T follicular helper cell (primary cell): ENCODE measurements around the gene CKS1B.

Experiments used
- DNase-seq: peaks from one replicate; pipeline ENCODE4 v3.0.0-alpha.2; 2020; ENCODE audit warnings: low read depth
- total RNA-seq, 2 experiments: gene quantifications; one replicate each; lab custom pipeline; 2026; lab: John Stamatoyannopoulos, UW

The CKS1B gene
- 6.8 to 13.5 reads per million in 2 experiments for total RNA-seq

DNA sequence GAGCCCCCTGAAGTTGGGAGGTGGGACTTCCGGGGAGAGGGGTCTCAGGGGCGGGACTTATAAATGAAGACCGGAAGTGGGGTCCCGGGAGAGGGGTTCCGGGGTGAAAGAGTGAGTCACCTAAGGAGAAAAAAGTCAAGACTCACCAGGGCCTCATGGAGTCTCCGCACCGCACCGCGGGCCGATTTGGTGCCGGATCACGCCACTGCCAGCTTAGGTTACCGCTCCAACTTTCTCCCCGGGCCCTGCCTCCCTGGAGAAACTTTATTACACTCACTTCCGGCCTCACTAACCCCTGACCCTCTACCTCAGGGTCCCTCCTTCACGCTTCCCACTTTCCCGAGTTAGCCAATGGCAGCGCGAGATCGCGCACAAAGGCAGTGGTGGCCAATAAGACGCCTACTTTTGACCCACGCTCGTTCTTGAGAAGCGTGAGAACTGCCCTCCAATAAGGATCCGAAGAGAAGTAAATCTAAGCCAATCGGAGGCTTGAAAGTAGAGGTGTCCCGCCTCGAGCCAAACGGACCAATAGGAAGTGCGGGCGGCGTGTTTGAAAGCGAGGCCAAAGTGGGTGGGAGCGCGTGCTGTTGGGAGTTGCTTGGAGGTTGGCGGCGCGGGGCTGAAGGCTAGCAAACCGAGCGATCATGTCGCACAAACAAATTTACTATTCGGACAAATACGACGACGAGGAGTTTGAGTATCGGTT lies at the start of gene CKS1B:
CKS1B (plus strand) TSS at position 580 of the 706 bp plus-strand sequence; CDS start at position 645, 65 bp downstream.
- peak; percentile 95 for DNase-seq

DNA sequence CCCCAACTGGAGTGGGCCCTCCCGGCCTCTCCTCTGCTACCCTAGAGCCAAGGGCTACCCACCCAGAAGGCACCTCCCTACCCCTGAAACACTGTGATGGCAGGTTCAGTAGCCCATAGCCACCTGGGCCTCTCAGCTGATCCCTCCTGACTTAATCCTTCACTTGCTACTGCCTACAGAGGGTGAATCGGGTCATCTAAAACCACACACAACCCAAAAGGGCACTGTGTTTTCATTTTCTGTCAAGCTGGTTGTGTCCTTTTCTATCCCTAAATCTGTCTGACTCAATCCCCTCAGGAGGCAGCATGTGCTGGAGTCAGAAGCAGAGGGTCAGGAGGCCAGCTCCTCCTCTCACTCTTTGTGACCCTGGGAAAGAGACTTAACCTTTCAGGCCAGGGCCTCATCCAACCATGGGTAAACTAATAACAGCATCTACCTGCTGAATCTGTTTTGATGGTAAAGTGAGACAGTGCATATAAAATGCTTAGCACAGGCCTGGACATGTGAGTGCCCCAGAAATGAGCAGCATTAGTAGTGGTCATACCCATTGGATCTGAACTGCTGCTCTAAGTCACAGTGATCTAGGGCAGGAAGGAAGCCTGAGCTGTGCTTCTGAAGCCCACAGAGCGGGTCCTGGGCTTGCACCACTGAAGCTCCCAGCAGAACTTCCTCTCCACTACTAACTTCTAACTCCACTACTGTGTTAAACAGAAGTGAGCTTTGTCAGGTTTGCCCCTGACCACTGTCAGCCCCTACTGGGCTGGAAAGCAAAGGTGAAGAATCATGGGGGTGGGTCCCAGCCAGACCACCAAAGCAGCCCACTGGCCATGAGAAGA lies 48.9 kb upstream of the CKS1B start:
- DNase-seq, result no peak

DNA sequence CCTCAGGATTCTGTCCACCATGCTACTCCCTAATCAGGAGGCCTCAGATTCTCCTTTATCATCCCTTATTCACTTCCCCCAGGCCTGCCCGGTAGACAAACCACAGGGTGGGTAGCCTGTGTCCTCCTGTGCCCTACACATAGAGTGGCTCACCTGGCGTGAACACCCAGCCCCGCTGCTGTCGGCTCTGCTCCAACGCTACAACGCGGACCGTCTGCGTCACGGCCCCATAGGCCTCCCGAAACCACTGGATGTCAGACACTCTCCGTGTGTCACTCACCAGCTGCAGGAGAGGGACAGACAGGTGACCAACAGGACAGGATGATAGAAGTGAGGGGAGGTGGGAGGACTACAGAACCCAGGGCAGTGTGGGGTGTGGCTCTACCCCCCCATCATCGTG lies 48.3 kb upstream of the CKS1B start:
- DNase-seq, result no peak

DNA sequence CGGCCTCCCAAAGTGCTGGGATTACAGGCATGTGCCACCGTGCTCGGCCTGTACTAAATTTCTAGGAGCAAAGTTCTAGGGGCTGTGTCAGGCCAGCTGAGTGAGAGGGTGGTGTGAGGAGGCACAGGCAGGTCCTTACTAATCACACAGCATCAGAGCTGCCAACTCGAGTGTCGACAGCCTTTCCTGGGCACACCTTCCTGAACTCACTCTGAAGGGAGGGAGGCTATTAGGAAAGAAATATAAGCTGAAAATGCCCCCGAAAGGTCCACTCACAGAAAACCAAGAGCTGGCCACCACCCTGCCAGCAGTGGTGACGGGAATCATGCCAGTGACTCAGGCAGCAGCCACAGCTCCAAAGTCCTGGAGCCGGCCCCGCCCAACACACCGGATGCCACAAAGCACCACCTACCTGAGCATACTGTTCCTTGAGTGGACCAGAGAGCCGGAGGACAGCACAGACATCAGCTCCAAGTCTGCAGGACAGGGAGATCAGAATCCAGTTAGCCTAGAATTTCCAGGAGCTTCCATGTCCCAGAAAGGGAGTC lies 42.5 kb upstream of the CKS1B start:
- DNase-seq, result no peak

DNA sequence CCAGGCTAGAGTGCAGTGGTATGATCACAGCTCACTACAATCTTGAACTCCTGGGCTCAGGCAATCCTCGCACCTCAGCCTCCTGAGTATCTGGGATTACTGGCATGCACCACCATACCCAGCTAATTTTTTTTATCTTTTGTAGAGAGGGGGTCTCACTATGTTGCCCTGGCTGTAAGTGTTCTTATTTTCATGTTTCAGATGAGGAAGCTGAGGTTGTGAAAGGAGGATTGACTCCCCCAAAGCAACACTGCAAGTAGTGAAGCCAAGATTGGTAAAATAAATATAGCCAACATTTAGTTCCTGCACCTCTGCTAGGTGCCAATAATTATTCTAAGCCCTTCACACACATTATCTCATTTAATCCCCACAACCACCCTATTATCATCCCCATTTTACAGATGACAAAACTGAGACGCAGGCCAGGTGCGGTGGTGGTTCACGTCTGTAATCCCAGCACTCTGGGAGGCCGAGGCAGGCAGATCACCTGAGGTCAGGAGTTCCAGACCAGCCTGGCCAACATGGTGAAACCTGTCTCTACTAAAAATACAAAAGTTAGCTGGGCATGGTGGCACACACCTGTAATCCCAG lies 40.0 kb upstream of the CKS1B start:
- DNase-seq, result no peak

DNA sequence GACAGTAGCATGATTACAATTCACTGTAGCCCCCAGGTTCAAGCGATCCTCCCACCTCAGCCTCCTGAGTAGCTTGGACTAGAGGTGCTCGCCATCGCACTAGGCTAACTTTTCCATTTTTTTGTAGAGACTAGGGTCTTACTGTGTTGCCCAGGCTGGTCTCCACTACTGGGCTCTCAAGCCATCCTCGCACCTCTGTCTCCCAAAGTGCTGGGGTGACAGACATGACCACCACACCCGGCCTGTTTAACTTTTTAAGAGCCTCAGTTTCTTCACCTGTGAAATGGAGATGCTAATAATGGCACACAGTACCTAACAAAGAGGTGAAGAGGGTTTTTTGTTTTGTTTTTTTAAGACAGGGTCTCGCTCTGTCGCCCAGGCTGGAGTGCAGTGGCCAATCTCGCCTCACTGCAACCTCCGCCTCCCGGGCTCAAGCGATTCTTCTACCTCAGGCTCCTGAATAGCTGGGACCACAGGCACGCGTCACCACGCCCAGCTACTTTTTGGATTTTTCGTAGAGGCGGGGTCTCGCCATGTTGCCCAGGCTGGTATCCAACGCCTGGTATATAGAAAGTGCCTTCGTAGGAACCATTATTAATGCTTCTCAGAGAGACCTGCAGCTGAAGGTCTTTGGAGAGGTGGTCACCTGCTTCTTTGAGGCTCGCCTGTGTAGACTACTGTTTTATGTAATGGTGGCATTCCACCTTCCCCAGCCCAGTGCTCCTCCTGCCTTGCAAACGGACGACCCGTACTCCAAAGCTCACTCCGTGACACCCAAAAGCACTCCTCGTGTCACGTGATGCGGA lies 38.5 kb upstream of the CKS1B start:
- no peak for DNase-seq

DNA sequence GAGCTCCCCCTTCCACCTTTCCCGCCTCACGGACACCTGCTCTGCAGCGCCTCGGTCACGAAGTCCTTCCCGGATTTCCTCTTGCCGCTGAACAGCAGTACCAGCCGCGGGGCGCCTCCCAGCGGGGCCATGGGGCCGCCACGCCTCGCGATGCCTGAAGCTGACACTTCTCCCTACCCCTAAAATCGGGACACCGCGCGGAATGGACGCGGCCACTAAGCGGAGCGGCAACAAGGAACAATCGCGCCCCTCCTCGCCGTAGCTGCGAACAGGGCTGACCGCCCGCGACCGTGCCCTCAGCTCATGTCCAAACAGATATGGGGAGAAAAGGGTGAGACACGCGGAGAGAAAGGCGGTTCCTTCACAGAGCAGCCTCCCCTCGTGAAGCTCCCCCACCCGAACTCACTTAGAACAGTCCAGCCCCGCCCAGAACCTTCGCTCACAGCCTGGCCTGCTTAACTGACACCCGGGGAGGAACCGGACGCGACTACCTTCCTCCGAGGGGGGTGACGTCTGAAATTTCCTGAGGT lies 37.9 kb upstream of the CKS1B start, which contains the start of gene PMVK:
PMVK (minus strand) TSS at position 165 of the 530 bp plus-strand sequence; CDS start at position 131, 34 bp downstream.
- DNase-seq, result peak; percentile 95

DNA sequence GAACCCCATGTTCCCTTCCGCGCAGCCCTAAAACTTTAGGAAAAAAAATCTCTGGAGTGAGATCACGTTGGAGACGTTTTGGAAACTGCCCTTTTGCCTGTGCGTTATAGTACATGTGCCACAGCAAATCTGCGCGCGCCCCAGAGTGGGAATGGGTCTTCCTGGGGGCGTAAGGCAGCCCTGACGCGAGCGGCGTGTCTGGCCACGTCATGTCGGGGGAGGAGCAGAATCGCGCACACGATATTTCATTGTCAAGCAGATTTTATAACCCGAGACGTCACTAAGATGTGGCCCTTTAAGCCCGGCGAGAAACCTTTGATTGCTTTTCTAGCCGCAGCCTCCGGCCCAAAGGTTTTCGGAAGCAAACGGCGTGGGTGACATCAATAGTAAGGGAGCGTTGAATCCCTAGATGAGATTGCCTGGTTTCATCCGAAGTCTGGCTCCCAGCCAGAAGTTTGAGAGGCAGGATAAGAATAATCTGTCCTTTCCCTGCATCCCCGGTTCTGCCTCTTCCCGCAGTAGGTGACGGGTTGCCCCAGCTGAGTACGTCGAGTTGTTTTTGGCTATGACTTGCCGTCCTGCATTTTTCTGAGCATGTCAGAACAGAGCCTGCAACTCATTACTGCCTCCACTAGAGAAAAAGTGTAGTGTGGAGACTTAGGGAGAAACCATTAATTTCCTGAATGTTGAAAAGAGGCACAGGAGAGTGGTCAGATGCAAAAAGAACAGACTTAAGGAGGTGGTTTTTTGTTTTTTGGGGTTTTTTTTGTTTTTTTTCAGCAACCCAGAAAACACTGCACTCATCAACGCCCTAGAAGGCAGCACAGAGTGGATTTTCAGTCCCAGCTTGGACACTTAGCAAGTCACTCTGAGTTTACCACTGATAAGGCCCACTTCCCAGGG lies 37.1 kb upstream of the CKS1B start:
- peak; percentile 89 for DNase-seq

DNA sequence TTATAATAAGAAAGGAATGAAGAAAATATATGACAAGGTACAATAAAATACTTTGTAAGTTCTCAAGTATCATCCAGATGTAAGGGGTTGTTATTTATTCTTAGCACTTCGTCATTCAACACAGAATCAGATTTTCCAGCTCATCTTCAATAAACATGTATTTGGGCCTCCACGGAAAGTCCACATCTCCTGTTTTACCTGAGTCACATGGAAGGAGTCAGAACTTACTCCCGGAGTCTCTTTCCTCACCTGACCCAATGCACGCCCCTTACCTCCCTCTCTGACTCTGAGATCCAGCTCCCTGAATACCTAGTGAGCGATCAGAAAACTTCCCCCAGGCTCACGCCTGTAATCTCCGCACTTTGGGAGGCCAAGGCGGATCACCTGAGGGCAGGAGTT lies 36.5 kb upstream of the CKS1B start:
- DNase-seq, result no peak

DNA sequence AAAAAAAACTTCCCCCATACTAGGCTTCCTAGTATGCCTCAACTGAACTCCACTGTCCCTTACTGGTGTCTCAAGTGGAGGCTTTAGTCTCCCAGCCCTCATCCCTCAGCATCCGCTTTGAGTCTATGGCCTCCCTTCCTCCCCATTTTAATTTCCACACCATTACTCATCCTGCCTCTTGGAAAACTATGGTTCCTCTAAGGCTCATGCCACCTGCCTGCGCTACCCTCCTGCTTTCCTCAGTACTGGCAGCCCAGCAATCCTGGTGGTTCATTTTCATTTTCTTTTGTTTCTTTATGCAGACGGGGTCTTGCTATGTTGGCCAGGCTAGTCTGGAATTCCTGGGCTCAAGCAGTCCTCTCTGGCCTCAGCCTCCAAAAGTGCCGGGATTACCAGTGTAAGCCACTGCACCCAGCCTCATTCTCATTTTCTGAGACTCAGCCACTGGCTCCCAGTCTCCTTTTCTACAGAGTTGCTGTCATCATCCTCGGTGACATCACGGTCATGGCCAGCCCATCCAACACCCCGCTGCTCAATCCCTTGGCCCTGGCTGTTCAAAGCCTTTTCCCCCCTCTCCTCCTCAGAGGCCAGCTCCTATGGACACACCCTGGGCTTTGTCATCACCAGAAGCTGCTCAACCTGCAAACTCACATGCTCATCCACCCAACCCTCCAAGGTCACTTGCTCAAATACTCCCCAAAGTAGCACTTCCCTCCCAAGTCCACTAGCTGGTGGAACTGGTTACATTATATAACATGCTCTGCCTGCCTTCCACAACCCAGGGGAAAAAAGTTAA lies 35.7 kb upstream of the CKS1B start:
- DNase-seq, result no peak

DNA sequence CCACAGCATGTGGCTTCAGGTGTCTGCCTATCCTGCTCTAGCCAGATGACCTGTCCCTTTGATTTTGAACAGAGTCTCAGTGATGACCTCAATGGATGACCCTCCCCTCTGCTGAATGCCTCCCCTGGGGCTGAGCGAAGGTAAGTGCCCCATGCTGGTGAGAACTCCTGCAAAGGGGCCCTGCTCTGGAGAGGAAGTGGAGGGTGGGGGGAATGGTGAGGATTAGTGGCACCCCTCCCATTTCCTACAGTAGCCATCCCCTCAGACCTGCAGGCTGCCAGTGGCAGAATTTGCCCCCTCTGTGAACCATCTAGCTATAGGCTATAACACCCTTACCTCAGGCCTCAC lies 34.3 kb upstream of the CKS1B start:
- no peak for DNase-seq

DNA sequence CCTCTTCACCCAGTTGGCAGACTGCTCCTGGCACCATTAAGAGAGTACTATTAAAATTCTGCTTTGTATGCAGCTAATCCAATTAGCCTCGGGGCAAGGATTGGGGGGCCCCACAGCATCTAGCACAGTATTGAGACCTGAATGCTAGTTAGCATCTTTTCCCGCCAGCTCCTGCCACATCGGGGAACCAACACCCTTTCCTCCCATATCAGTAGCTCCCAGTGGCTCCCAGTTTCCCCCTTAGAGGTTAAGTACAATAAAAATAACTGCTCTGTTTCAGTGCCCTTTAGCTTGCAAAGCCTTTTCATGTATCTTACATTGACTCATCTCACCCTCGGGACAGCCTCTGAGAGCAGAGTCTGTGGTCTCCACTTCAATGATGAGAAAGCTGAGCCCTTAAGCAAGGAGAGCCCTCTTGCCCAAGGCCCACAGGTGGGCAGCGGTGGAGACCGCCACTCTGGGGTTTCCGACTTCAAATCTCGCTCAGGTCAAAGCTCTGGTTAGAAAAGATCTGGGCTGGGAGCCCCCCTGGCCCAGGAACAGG lies 33.8 kb upstream of the CKS1B start:
- DNase-seq, result no peak

DNA sequence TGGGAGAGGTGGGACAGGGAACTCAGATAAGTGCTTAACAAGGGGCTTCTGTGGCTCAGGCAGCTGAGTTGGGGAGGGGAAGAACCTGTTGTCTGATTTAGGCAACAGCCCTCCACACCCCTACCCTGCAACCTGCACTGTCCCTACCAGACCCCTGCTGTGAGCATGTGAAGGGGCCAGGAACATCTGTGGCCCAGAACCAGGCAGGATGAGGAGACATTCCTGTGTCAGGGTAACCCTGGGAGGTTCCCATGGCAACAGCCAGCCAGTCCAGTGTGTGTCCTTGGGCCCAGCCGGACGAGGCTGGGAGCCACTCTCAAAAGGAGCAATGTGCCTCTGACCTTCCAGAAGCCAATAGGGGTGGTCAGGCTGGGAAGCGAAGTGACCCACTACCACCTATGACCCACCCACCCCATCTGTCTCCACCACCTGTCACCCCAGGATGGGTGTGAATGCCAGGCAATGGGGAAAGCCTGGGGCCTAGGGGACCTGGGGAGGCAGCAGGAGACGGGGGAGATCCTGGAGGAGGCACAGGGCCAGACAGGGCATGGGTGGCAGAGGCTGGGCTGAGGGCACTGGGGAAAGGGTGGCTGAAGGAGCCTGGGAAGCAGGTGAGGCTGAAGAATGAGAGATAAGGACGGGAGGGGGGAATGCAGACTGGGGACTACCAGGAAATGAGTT lies 33.0 kb upstream of the CKS1B start:
- DNase-seq, result no peak

DNA sequence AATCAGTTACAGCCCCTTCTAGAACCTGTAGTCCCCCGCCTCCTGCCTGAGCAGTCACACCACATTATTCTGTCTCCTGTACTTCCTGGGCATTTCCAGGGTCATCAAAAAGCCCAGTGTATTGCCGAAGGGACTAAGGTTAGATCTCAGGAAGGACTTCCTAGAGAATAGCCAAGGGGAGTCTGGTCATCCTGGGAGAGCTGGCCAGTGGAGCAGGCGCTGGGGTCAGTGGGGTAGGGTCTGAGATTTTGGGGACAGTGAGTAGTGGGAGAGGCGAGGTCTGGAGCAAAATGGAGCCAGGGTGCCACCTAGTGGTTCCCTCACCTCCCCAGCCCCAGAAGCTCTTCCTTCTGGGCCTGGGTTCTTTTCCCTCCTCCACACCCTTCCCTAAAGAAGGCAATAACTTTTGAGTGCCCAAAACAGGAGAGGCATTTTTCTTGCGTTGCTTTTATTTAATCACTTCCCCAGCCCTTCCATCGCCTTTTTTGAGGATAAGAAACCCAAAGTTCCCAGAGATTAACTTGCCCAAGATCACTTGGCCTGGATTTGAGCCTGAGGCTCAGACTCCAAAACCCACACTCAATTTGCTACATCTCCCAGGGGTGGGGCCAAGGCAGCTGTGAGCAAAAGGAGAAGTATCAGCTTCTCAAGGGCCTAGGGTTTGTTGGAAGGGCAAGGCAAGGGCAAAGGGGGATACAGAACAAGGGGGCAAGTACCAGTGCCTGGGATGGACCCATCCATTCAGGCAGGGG lies 30.7 kb upstream of the CKS1B start:
- DNase-seq, result no peak

DNA sequence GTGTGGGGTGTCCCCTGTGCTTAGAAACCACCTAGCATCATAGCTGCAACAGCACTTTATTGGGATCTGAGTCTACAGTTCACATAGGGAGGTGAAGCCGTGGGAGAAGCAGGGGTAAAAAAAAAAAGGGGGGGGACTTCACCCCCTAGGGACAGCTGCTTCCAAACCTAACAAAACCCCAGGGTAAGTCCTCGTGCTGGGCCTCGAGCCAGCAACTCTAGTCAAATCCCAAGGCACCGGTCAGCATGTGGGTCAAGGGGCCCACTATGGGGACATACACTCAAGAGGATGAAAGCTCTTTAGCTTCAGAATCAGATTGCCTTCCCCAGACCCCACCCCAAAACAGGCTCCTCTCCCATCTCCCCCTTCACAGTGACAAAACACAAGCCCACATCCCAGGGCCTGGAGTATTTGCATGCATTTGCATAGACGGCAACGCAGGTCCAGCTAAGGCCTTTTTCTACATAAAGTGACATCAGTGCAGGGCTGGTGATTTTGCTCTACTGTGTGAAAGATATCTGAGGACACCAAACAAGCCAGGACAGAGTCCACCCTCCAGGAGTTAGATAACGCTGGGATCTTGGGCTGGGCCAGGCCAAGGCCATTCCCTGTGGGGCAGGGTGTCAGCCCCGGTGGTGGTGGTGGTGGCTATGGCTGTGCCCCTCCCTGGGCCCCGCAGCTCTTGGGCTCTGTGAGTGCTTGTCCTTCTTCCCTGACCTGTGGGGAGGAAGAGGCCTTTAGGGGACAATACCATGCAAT lies 29.9 kb upstream of the CKS1B start:
- no peak for DNase-seq

DNA sequence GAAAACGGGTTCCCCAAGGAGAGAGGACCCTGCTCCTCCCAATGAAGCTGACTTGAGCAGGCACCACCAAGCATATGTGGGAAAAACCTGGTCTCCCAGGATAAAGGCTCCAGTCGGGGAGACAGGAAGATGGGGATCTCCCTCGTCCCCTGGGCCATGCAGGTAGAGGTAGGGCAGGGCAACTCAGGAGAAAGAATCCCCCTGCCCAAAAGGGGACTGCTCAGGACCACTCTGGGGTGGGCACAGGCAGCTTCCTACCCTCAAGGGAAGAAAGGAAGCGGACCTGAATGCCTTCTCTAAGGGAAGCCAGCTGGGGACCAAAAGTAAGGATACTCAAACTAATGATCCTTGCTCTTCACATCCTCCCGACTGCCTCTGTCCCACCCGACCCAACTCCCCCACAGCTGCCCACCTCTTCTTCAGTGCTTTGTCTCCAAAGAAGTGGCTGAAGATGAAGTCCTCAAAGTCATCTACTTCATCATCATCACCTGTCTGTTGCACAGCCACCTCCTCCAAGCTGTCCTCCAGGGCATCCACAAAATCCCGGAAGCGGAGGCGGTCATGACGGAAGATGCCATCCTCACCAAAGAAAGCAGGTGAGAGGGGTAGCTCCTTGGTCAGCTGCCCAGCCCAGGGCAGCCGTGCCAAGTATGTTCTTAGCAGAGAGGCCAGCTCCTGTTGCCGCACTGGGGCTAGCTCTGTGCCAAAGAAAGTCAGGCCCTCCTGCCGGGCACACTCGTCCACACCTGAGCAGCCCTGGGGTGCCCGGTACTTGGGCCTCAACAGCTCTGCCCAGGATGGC lies 29.1 kb upstream of the CKS1B start:
- no peak for DNase-seq
